ENCODE results near the gene KCNJ12.
A peak's percentile ranks its signal among the peaks of the same experiment; 100 is the strongest.
"Not testable (repeated sequence)": the region's sequence is repeated elsewhere in the genome, so short reads cannot be mapped to it uniquely, and the experiment has no call there.

Gene KCNJ12

GRCh38 chr17:21395764-21396163, 19.6 kb downstream of the KCNJ12 start:
- peaks cover 19% of the 10 kb centered on the region for H3K4me1 Mint-ChIP-seq
- H3K36me3 Mint-ChIP-seq (ENCODE audit: low read depth): no peaks in the 10 kb centered on the region
- peaks cover 22% of the 10 kb centered on the region for H3K27me3 Mint-ChIP-seq (ENCODE audit: low read depth)
- no peak overlapping the region for H3K27ac Mint-ChIP-seq
- TF ChIP-seq CTCF (IDR thresholded peaks at IDR 0.05; ENCODE audit: unreplicated experiment in 3 of 3): no peak
- no peaks in the 10 kb centered on the region for H3K9me3 Mint-ChIP-seq
- no peak overlapping the region for H3K4me3 Mint-ChIP-seq

GRCh38 chr17:21396237-21396636, 20.1 kb downstream of the KCNJ12 start:
- Mint-ChIP-seq H3K4me1 (peaks cover 16% of the 10 kb centered on the region), H3K9me3 (no peaks in the 10 kb centered on the region), H3K27me3 (ENCODE audit: low read depth) (peaks cover 22% of the 10 kb centered on the region), H3K36me3 (ENCODE audit: low read depth) (no peaks in the 10 kb centered on the region), H3K27ac (no peak overlapping the region), H3K4me3 (no peak overlapping the region)
- no peak for TF ChIP-seq CTCF (IDR thresholded peaks at IDR 0.05; ENCODE audit: unreplicated experiment in 3 of 3)

GRCh38 chr17:21397341-21398190, 21.4 kb downstream of the KCNJ12 start:
- no peak for TF ChIP-seq CTCF (IDR thresholded peaks at IDR 0.05; ENCODE audit: unreplicated experiment in 3 of 3)
- H3K27me3 Mint-ChIP-seq (ENCODE audit: low read depth): peaks cover 14% of the 10 kb centered on the region
- no peak overlapping the region for H3K27ac Mint-ChIP-seq
- no peaks in the 10 kb centered on the region for H3K36me3 Mint-ChIP-seq (ENCODE audit: low read depth)
- H3K4me3 Mint-ChIP-seq: no peak overlapping the region
- H3K9me3 Mint-ChIP-seq: peaks cover 6% of the 10 kb centered on the region
- H3K4me1 Mint-ChIP-seq: peaks cover 22% of the 10 kb centered on the region

DNA sequence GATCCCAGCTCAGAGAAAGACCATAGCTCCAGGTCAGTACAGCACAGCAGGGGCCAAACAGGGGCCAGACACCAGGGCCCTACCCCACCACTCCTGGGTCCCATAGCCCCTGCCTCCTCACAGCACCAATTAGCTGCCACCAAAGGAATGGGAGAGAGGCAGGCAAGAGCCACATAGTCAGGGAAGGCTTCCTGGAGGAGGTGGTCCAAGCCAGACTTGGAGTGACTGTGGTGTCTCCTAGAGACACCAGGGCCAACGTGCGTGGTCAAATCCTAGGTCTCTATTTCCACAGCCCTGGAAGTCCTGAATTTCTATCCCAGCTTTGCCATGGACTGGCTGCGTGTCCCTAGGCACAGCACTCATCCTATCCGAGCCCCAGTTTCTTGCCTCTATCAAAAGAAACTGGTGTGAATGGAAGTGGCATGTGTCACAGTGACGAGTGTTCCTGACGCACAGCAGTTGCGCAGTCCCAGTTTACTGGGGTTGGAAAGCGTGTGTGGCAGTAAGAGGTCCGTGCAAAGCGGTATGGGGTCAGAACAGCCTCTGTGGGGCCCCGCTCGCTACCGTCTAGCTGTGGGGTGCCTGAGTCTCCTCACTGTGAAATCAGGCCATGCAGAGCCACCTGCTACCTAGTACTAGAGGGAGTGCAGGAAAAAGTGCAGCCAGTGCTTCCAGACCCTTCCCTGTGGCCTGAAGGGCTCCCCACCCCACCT, 23.5 kb downstream of the KCNJ12 start:
- Mint-ChIP-seq H3K36me3 (ENCODE audit: low read depth) (no peaks in the 10 kb centered on the region), H3K9me3 (peaks cover 6% of the 10 kb centered on the region), H3K27me3 (ENCODE audit: low read depth) (peaks cover 12% of the 10 kb centered on the region), H3K27ac (no peak overlapping the region), H3K4me1 (peaks cover 22% of the 10 kb centered on the region), H3K4me3 (no peak overlapping the region)
- no peak for TF ChIP-seq CTCF (IDR thresholded peaks at IDR 0.05; ENCODE audit: unreplicated experiment in 3 of 3)

DNA sequence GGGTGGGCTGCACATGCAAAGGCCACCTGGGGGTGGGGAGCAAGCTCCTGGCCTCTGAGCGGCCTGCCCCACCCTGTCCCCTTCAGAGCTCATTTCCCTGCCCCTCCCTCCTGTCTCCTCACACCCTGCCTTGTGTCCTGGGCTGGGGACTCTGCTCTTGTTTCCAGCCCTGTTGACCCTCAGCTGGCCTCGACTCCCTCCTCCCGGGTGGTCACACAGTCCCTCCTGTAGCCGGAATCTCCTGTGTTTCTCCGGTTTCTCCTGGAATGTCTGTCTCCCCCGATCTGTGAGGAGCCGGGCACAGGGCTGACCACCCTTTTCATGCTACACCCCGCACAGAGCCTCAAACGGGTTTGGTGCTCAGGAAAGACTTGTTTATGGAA, 24.0 kb downstream of the KCNJ12 start:
- peaks cover 12% of the 10 kb centered on the region for H3K27me3 Mint-ChIP-seq (ENCODE audit: low read depth)
- H3K36me3 Mint-ChIP-seq (ENCODE audit: low read depth); H3K9me3 Mint-ChIP-seq; H3K4me3 Mint-ChIP-seq; H3K27ac Mint-ChIP-seq: not testable (repeated sequence)
- H3K4me1 Mint-ChIP-seq: peaks cover 22% of the 10 kb centered on the region

- Mint-ChIP-seq H3K27ac (no peak overlapping the region), H3K4me1 (peaks cover 22% of the 10 kb centered on the region), H3K9me3 (peaks cover 6% of the 10 kb centered on the region), H3K27me3 (ENCODE audit: low read depth) (peaks cover 9% of the 10 kb centered on the region), H3K36me3 (ENCODE audit: low read depth) (no peaks in the 10 kb centered on the region), H3K4me3 (no peak overlapping the region)
- TF ChIP-seq CTCF (IDR thresholded peaks at IDR 0.05; ENCODE audit: unreplicated experiment in 3 of 3): no peak
Measured at GRCh38 chr17:21400816-21401593, 24.8 kb downstream of the KCNJ12 start.

- peak overlapping the region in 2 of 3 experiments; percentile 21 to 43 for H3K27ac Mint-ChIP-seq
- peaks cover 21% of the 10 kb centered on the region for H3K4me1 Mint-ChIP-seq
- H3K9me3 Mint-ChIP-seq; H3K36me3 Mint-ChIP-seq (ENCODE audit: low read depth); H3K27me3 Mint-ChIP-seq (ENCODE audit: low read depth): not testable (repeated sequence)
- H3K4me3 Mint-ChIP-seq: peak overlapping the region in 1 of 3 experiments; percentile 11
Measured at GRCh38 chr17:21402166-21402571, 26.0 kb downstream of the KCNJ12 start.

- H3K36me3 Mint-ChIP-seq (ENCODE audit: low read depth); H3K27ac Mint-ChIP-seq; H3K4me3 Mint-ChIP-seq; H3K9me3 Mint-ChIP-seq; H3K27me3 Mint-ChIP-seq (ENCODE audit: low read depth): not testable (repeated sequence)
- H3K4me1 Mint-ChIP-seq: peaks cover 15% of the 10 kb centered on the region
Measured at GRCh38 chr17:21402926-21403325, 26.8 kb downstream of the KCNJ12 start.

DNA sequence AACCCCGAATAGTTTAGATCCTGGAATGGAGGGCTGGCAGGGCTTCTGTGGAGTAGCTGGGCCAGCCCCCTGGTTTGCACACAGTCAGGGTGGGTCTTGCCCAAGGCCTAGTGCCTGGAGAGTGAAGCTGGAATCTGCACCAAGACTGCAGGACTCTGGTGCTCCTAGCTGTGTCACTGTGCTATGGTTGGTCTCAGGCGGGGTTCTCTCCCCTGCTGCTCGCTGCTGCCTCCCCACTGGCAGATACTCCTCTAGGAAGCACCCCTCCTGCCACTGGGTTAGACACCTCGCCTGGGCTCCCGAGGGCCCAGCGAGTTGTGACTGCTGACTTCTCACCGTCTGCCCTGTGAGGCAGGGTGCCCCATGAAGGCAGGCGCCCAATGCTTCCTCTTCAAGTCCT, 27.9 kb downstream of the KCNJ12 start:
- not testable (repeated sequence) for H3K27me3 Mint-ChIP-seq (ENCODE audit: low read depth)

More for the DNA sequence above, 27.9 kb downstream of the KCNJ12 start:
- not testable (repeated sequence) for H3K4me3 Mint-ChIP-seq; H3K27ac Mint-ChIP-seq; H3K36me3 Mint-ChIP-seq (ENCODE audit: low read depth)
- Mint-ChIP-seq H3K9me3 (peaks cover 13% of the 10 kb centered on the region), H3K4me1 (peaks cover 13% of the 10 kb centered on the region)
